GM12878 (cell line): ENCODE measurements around the gene AGPAT2. TPM values are rescaled to one million over a fixed set of nuclear protein-coding genes. Genes with fewer than 3 reads are reported as not detected.

ENCODE experiments used
- BCL11A ChIP-seq: IDR thresholded peaks from 2 replicates; pipeline ENCODE4 v1.6.1; 2011; ENCODE audit warnings: low read depth, low read length
- CBFB ChIP-seq: IDR thresholded peaks from 2 replicates; pipeline ENCODE4 v1.6.1; 2016; ENCODE audit warnings: antibody characterized with exemption, low read depth
- CHD4 ChIP-seq: fragments of 200-600 bp; sonication (generic); IDR thresholded peaks from 2 replicates; pipeline ENCODE4 v1.6.1; 2016; ENCODE audit warnings: mild to moderate bottlenecking
- CTCF ChIP-seq, 3 experiments: IDR thresholded peaks in 2 of 3; conservative IDR thresholded peaks in 1 of 3; 2 replicates each; pipeline ENCODE4 v1.5.1; 2011; ENCODE audit warnings: low read depth in 3 of 3, low read length in 3 of 3, mild to moderate bottlenecking in 3 of 3, control low read depth in 2 of 3, moderate library complexity in 2 of 3, inconsistent platforms in 1 of 3, mixed read lengths in 1 of 3; ENCODE audit not compliant: control insufficient read depth in 2 of 3, insufficient read depth in 1 of 3; ENCODE audit errors: extremely low read depth in 1 of 3
- ESRRA ChIP-seq: IDR thresholded peaks from 2 replicates; pipeline ENCODE4 v1.6.1; 2012; ENCODE audit warnings: mild to moderate bottlenecking, low read length, improper control_type of control experiment
- FOXK2 ChIP-seq: fragments of 450-650 bp; IDR thresholded peaks from 2 replicates; pipeline ENCODE4 v1.6.1; 2017; ENCODE audit warnings: mild to moderate bottlenecking, moderate library complexity
- HDAC6 ChIP-seq: fragments of 200-600 bp; sonication (generic); IDR thresholded peaks from one replicate; pipeline ENCODE4 v1.8.0; 2017; ENCODE audit warnings: antibody characterized with exemption; ENCODE audit not compliant: unreplicated experiment
- IRF5 ChIP-seq: fragments of 450-650 bp; IDR thresholded peaks from 2 replicates; pipeline ENCODE4 v1.6.1; 2017; ENCODE audit warnings: borderline replicate concordance
- MYC ChIP-seq: IDR thresholded peaks from 2 replicates; pipeline ENCODE4 v1.6.1; 2011; ENCODE audit warnings: mild to moderate bottlenecking, low read length, moderate library complexity, inconsistent platforms; ENCODE audit not compliant: insufficient read depth, insufficient replicate concordance, insufficient read length, severe bottlenecking
- NR2C2 ChIP-seq: IDR thresholded peaks from 2 replicates; pipeline ENCODE4 v1.6.1; 2011; ENCODE audit warnings: borderline replicate concordance, low read depth; ENCODE audit not compliant: control insufficient read depth, insufficient read length
- PAX8 ChIP-seq: fragments of 450-650 bp; IDR thresholded peaks from 2 replicates; pipeline ENCODE4 v1.6.1; 2017; ENCODE audit warnings: mild to moderate bottlenecking, moderate library complexity
- POLR2A ChIP-seq: IDR thresholded peaks from 2 replicates; pipeline ENCODE4 v1.6.1; 2011; ENCODE audit warnings: low read depth, mild to moderate bottlenecking, low read length
- POU2F2 ChIP-seq: IDR thresholded peaks from 3 replicates; pipeline ENCODE4 v1.6.1; 2011; ENCODE audit warnings: low read depth, mild to moderate bottlenecking, low read length, borderline replicate concordance
- RCOR1 ChIP-seq: conservative IDR thresholded peaks from 2 replicates; pipeline ENCODE4 v1.6.1; 2012; ENCODE audit warnings: low read depth, low read length, improper control_type of control experiment
- SIN3A ChIP-seq: IDR thresholded peaks from 2 replicates; pipeline ENCODE4 v1.6.1; 2012; ENCODE audit warnings: low read depth, low read length, improper control_type of control experiment
- SMAD5 ChIP-seq: IDR thresholded peaks from 2 replicates; pipeline ENCODE4 v1.6.1; 2016; ENCODE audit warnings: antibody characterized with exemption, low read depth
- SMARCA5 ChIP-seq: fragments of 450-650 bp; IDR thresholded peaks from 2 replicates; pipeline ENCODE4 v1.6.1; 2017; ENCODE audit warnings: mild to moderate bottlenecking
- SUPT20H ChIP-seq: IDR thresholded peaks from 2 replicates; pipeline ENCODE4 v1.6.1; 2011; ENCODE audit warnings: low read depth, mild to moderate bottlenecking, low read length, moderate library complexity, borderline replicate concordance; ENCODE audit not compliant: control insufficient read depth
- TCF12 ChIP-seq: IDR thresholded peaks from 2 replicates; pipeline ENCODE4 v1.6.1; 2011; ENCODE audit warnings: low read depth, mild to moderate bottlenecking, low read length
- ZBED1 ChIP-seq: IDR thresholded peaks from 2 replicates; pipeline ENCODE4 v1.6.1; 2016; ENCODE audit warnings: borderline replicate concordance
- ZNF207 ChIP-seq: fragments of 450-650 bp; IDR thresholded peaks from 2 replicates; pipeline ENCODE4 v1.6.1; 2014; ENCODE audit warnings: antibody characterized with exemption, mild to moderate bottlenecking, borderline replicate concordance
- polyA plus RNA-seq, 11 experiments: library from polyadenylated mRNA; depleted of rRNA in 4 of 11; unstranded in 6 of 11; stranded (reverse) in 5 of 11; fragments of >200 nt; fragmentation: Nextera tagmentation in 4 of 11; fragmentation: Illumina TruSeq in 1 of 11; extraction: Ambion mirVana in 4 of 11; extraction: Trizol in 1 of 11; gene quantifications; 1 replicate in 1 of 11; 2 replicates in 10 of 11; pipeline versions ENCODE4 v1.2.1 to v1.2.3, GENCODE V29; 2011 to 2016; ENCODE audit warnings: inconsistent platforms in 2 of 11, missing spikeins in 2 of 11, low read depth in 1 of 11
- total RNA-seq, 4 experiments: library from RNA; depleted of rRNA in 3 of 4; stranded (reverse); fragments of >200 nt in 3 of 4; fragmentation: Illumina TruSeq in 1 of 4; extraction: Trizol in 1 of 4; gene quantifications; 2 replicates each; pipeline versions ENCODE4 v1.2.1 to v1.2.3, GENCODE V29; 2013 to 2021
- TF ChIP-seq, protein P1 (sequence below): fragments of 450-650 bp; IDR thresholded peaks from 2 replicates; pipeline ENCODE4 v1.6.1; 2017; ENCODE audit warnings: mild to moderate bottlenecking, moderate library complexity

The AGPAT2 gene
- total and polyA plus RNA-seq, 10 of the 15 experiments (the other 5 are each of a cell fraction or from before 2014, with no cell fraction given): 0.10 to 28.5 (median 18.2) TPM

DNA sequence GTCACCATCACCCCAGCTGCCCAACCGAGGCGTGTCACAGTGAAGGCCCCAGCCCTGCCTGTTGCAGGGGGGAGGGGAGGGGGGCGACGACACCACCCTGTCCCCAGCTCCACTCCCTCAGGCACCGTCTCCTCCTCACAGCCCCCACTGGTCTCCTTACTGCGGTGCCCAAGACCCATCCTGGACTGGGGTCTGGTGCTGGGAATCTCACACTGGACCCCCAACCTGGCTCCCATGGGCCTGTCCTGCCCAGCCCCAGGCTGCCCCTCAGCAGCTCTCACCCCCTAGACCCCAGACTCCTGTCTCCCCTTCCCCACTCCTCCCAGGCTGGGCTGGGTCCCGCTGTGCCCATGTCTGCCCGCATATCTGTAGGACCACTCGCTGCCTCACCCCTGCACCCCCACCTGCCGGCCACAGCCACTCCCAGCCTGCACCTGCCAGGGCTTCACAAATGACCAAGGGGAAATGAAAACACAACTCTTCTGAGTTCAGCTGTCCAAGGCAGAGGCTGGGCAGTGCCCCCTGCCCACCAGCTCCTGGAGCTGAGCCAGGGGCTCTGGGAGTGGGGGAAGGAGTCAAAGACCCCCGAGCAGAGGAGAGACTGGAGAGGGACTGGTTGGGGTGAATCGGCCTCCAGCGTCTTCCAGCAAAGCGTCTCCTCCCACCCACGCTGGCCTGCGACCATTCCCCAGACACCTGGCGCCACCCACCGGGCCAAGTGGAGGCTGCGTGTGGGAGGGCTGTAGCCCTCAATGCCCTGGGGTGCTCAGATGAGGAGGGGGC is 57.2 kb downstream of the AGPAT2 start (continued):
- TF ChIP-seq SIN3A (no peak), MYC (no peak), BCL11A (no peak), SUPT20H (no peak), NR2C2 (no peak), CBFB (no peak), ESRRA (no peak), POU2F2 (no peak), IRF5 (no peak), ZNF207 (no peak), HDAC6 (no peak), CTCF (IDR thresholded peaks at IDR 0.05 in 2 of 3, conservative IDR thresholded peaks at IDR 0.05 in 1 of 3; ENCODE audit: control insufficient read depth in 2 of 3, extremely low read depth in 1 of 3, insufficient read depth in 1 of 3, low read depth in 3 of 3, low read length in 3 of 3) (peak; percentile 58 to 75 (median 69); a peak in 5 of 6 replicates), RCOR1 (no peak), SMAD5 (no peak), FOXK2 (no peak), PAX8 (no peak), ZBED1 (no peak), POLR2A (no peak), CHD4 (no peak), SMARCA5 (no peak), TCF12 (0 out of 2 replicates have a peak, but pooled peaks have one; percentile 8)
- TF ChIP-seq, protein P1, sequence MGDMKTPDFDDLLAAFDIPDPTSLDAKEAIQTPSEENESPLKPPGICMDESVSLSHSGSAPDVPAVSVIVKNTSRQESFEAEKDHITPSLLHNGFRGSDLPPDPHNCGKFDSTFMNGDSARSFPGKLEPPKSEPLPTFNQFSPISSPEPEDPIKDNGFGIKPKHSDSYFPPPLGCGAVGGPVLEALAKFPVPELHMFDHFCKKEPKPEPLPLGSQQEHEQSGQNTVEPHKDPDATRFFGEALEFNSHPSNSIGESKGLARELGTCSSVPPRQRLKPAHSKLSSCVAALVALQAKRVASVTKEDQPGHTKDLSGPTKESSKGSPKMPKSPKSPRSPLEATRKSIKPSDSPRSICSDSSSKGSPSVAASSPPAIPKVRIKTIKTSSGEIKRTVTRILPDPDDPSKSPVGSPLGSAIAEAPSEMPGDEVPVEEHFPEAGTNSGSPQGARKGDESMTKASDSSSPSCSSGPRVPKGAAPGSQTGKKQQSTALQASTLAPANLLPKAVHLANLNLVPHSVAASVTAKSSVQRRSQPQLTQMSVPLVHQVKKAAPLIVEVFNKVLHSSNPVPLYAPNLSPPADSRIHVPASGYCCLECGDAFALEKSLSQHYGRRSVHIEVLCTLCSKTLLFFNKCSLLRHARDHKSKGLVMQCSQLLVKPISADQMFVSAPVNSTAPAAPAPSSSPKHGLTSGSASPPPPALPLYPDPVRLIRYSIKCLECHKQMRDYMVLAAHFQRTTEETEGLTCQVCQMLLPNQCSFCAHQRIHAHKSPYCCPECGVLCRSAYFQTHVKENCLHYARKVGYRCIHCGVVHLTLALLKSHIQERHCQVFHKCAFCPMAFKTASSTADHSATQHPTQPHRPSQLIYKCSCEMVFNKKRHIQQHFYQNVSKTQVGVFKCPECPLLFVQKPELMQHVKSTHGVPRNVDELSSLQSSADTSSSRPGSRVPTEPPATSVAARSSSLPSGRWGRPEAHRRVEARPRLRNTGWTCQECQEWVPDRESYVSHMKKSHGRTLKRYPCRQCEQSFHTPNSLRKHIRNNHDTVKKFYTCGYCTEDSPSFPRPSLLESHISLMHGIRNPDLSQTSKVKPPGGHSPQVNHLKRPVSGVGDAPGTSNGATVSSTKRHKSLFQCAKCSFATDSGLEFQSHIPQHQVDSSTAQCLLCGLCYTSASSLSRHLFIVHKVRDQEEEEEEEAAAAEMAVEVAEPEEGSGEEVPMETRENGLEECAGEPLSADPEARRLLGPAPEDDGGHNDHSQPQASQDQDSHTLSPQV: no peak
